Kidney (tissue), 14 donors: ENCODE results near the gene CDC27. TPM values are rescaled to one million over a fixed set of nuclear protein-coding genes. Genes with fewer than 3 reads are reported as not detected.
"Not testable (repeated sequence)": the region's sequence is repeated elsewhere in the genome, so short reads cannot be mapped to it uniquely, and the experiment has no call there.

ENCODE experiments used
- DNase-seq, 5 donors: peaks; one replicate each; pipeline ENCODE4 v3.0.0-alpha.2; 2013 to 2020
- FAIRE-seq: peaks from 2 replicates; lab custom pipeline; 2012; peaks lifted over from hg19 to GRCh38; lab: Jason Lieb, UNC
- H3K27ac ChIP-seq, 2 donors: one replicate each; pipeline ENCODE4 v1.7.0; 2013; ENCODE audit warnings: low read depth in 2 of 2, low read length in 2 of 2, inconsistent platforms in 1 of 2
- H3K27me3 ChIP-seq: one replicate; pipeline ENCODE4 v1.7.1; 2013; ENCODE audit warnings: low read length, inconsistent platforms; ENCODE audit not compliant: control insufficient read depth, insufficient read depth
- H3K36me3 ChIP-seq, 3 donors: one replicate each; pipeline versions ENCODE4 v1.7.0 to v1.7.1; 2013; ENCODE audit warnings: low read length in 3 of 3, control low read depth in 1 of 3, inconsistent platforms in 1 of 3; ENCODE audit not compliant: insufficient read depth in 3 of 3, control insufficient read depth in 2 of 3
- H3K4me1 ChIP-seq, 3 donors: one replicate each; pipeline versions ENCODE4 v1.7.0 to v1.7.1; 2013; ENCODE audit warnings: low read length in 3 of 3, inconsistent platforms in 1 of 3, low read depth in 1 of 3; ENCODE audit not compliant: control insufficient read depth in 2 of 3, insufficient read depth in 2 of 3
- H3K4me3 ChIP-seq, 3 donors: one replicate each; pipeline versions ENCODE4 v1.7.0 to v1.8.1; 2013; ENCODE audit warnings: low read length in 3 of 3, control low read depth in 1 of 3, inconsistent platforms in 1 of 3
- H3K9ac ChIP-seq, 3 donors: one replicate each; pipeline versions ENCODE4 v1.7.0 to v1.7.1; 2013; ENCODE audit warnings: low read length in 3 of 3, control low read depth in 1 of 3, inconsistent platforms in 1 of 3
- H3K9me3 ChIP-seq, 3 donors: one replicate each; pipeline versions ENCODE4 v1.7.0 to v1.7.1; 2013; ENCODE audit warnings: low read length in 3 of 3, control low read depth in 1 of 3, inconsistent platforms in 1 of 3; ENCODE audit not compliant: control insufficient read depth in 2 of 3, insufficient read depth in 1 of 3
- CTCF ChIP-seq: IDR thresholded peaks from 3 replicates; pipeline ENCODE4 v1.5.1; 2012; ENCODE audit warnings: mild to moderate bottlenecking, moderate library complexity, borderline replicate concordance; ENCODE audit not compliant: insufficient read depth; ENCODE audit errors: extremely low read depth
- intact Hi-C: fragments of 100-400 bp; cut with DNase I; formaldehyde crosslinking; loops from one replicate; pipeline ENCODE4 v1.11.1; 2022
- polyA plus RNA-seq: library from polyadenylated mRNA; stranded (reverse); fragments of 350-450 nt; fragmentation: Illumina TruSeq; extraction: RNeasy Lipid Tissue Mini Kit (QIAGEN cat#74804); gene quantifications from one replicate; pipeline ENCODE4 v1.2.3, GENCODE V29; 2014; ENCODE audit warnings: low read depth, low replicate concordance; ENCODE audit not compliant: insufficient read depth
- total RNA-seq: library from RNA; stranded (reverse); fragmentation: NEBNext Ultra II Directional; extraction: Animal tissue kit (Norgen Biotek cat#: 25700); gene quantifications from one replicate; pipeline ENCODE4 v1.2.1, GENCODE V29; 2021
- donor health status: control.
- donor health status: control.
- donor health status: control.
- donor health status: control.
- donor health status: control.
- donor health status: DM: yes; HTN: yes; CAD: no.
- donor health status: Normal renal cell carcinoma (clear cell type).

CDC27 gene
- total and polyA plus RNA-seq, 2 donors from 2014 or later, result 18.2 to 78.2 TPM

- Histone ChIP-seq H3K4me3 (no peak overlapping the region), H3K27me3 (no peaks in the 10 kb centered on the region), H3K36me3 (no peaks in the 10 kb centered on the region), H3K27ac (no peak overlapping the region), H3K9ac (no peak overlapping the region), H3K4me1 (no peaks in the 10 kb centered on the region), H3K9me3 (no peaks in the 10 kb centered on the region)
- TF ChIP-seq CTCF, result no peak
- intact Hi-C loops, result no loop called here
- FAIRE-seq (no peak), DNase-seq (no peak)
Measured at GRCh38 chr17:47085736-47086135, 103.4 kb downstream of the CDC27 start.

GRCh38 chr17:47078801-47079200 is 110.3 kb downstream of the CDC27 start:
- no peaks in the 10 kb centered on the region for H3K9me3 ChIP-seq
- no peak overlapping the region for H3K27ac ChIP-seq
- H3K4me3 ChIP-seq, result no peak overlapping the region
- no peaks in the 10 kb centered on the region for H3K4me1 ChIP-seq
- intact Hi-C loops, result no loop called here
- no peak overlapping the region for H3K9ac ChIP-seq
- DNase-seq (no peak), FAIRE-seq (no peak)
- TF ChIP-seq CTCF, result no peak
- H3K27me3 ChIP-seq, result no peaks in the 10 kb centered on the region
- H3K36me3 ChIP-seq, result no peaks in the 10 kb centered on the region

GRCh38 chr17:47077576-47077975 is 111.5 kb downstream of the CDC27 start:
- no peak for TF ChIP-seq CTCF
- no peak overlapping the region for H3K4me3 ChIP-seq
- no peaks in the 10 kb centered on the region for H3K36me3 ChIP-seq
- H3K4me1 ChIP-seq, result no peaks in the 10 kb centered on the region
- H3K27ac ChIP-seq, result no peak overlapping the region
- H3K27me3 ChIP-seq, result no peaks in the 10 kb centered on the region
- no peaks in the 10 kb centered on the region for H3K9me3 ChIP-seq
- no peak for FAIRE-seq
- no peak for DNase-seq
- intact Hi-C loops, result no loop called here
- H3K9ac ChIP-seq, result no peak overlapping the region

DNA sequence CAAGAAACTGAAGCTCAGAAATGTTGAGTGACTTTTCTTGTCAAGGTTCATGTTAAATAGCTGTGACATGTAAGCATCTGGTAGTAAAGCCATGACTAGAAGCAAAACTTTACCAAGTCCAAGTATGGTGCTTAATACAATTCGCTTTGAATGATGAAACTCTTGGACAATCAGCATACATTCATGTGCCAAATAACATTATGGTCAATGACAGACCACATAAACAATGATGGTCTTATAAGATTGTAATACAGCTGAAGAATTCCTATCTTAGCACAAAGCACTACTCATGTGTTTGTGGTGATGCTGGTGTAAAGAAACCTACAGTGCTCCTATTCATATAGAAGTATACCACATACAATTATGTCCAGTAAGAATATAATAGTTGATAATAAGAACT is 112.9 kb downstream of the CDC27 start:
- Histone ChIP-seq H3K4me3 (no peak overlapping the region), H3K27me3 (no peaks in the 10 kb centered on the region), H3K9me3 (no peaks in the 10 kb centered on the region), H3K9ac (no peak overlapping the region), H3K36me3 (no peaks in the 10 kb centered on the region), H3K4me1 (no peaks in the 10 kb centered on the region), H3K27ac (no peak overlapping the region)
- intact Hi-C loops, result no loop called here
- FAIRE-seq, result no peak
- no peak for DNase-seq
- TF ChIP-seq CTCF, result no peak

DNA sequence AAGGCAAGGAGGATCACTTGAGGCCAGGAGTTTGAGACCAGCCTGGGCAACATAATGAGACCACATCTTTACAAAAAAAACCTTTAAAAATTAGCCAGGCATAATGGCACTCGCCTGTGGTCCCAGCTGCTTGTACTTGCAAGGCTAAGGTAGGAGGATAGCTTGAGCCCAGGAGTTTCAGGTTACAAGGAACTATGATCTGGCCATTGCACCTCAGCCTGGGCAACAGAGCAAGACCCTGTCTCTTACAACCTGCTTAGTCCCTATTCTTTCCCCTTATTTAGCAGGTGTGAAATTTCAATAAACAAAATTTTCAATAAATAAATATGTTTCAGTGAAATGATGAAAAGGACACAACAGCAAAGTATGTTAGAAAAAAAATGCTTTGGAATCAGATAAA is 114.7 kb downstream of the CDC27 start:
- H3K27ac ChIP-seq, FAIRE-seq, intact Hi-C loops, DNase-seq, H3K36me3 ChIP-seq, H3K4me3 ChIP-seq, H3K4me1 ChIP-seq, H3K9ac ChIP-seq, H3K27me3 ChIP-seq, H3K9me3 ChIP-seq: not testable (repeated sequence)

- H3K4me1 ChIP-seq, H3K27me3 ChIP-seq, H3K4me3 ChIP-seq, H3K27ac ChIP-seq, H3K36me3 ChIP-seq, DNase-seq, H3K9ac ChIP-seq, H3K9me3 ChIP-seq, FAIRE-seq, intact Hi-C loops: not testable (repeated sequence)
Measured at GRCh38 chr17:47073629-47074028, 115.5 kb downstream of the CDC27 start.
